Pulmonary artery endothelial cell (primary cell): Measurements from ENCODE around the gene KCNJ16. TPM values are rescaled to one million over a fixed set of nuclear protein-coding genes. Genes with fewer than 3 reads are reported as not detected.
A peak's percentile ranks its signal among the peaks of the same experiment; 100 is the strongest.

Experiments
- DNase-seq: peaks from one replicate; pipeline ENCODE4 v3.0.0-alpha.2; 2011; ENCODE audit warnings: low read depth, low spot score
- total RNA-seq: library from RNA; depleted of rRNA; stranded (reverse); fragments of >200 nt; gene quantifications from 2 replicates; pipeline ENCODE4 v1.2.3, GENCODE V29; 2014

KCNJ16 gene
- total RNA-seq, 1 donor from 2014 or later: 0.07 TPM

GRCh38 chr17:70127221-70127873, 52.3 kb downstream of the KCNJ16 start:
- no peak for DNase-seq

DNA sequence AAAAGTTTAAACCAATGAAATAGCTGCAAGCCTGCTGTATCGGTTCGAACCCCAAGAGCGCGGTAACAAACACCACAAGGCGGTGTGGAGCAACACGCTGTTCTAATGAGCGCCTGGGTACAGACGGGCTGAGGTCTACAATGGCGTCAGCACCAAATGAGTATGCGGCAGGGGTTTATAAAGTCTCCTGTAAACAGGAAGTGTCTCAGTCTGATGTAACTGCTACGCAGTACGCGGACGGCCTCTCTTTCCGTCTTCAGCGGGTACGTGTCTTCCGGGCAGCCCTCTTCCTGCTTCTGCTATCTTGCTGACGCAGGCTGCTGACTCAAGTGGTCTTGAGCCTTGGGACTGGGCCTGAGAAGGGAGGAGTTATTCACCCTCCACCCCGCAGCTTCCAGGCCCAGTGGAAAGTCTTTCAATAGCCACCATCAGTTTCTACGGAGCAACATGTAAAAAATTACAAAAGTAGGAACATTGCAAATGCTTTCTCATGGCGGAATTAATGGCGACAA, 53.8 kb downstream of the KCNJ16 start:
- no peak for DNase-seq

DNA sequence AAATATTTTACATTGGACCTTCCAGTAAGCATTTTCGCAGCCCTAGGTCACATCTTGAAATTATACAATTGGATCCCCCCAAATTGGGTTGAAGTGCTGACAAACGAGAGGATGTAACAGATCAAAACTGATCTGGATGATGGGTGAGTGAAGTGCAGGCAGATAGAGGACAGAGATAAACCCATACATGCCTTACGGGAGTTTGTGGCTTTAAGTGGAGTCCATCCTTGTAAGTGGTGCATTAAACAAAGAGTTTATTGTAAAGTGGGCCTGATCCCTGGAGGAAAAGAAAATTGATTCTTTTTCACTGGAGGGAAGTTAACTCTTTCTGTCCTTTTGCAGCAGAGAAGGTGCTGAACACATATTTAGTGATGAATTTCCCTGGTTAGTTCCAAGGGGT, 55.3 kb downstream of the KCNJ16 start:
- no peak for DNase-seq

- no peak for DNase-seq
Observed at GRCh38 chr17:70132505-70132904, 57.5 kb downstream of the KCNJ16 start.

DNA sequence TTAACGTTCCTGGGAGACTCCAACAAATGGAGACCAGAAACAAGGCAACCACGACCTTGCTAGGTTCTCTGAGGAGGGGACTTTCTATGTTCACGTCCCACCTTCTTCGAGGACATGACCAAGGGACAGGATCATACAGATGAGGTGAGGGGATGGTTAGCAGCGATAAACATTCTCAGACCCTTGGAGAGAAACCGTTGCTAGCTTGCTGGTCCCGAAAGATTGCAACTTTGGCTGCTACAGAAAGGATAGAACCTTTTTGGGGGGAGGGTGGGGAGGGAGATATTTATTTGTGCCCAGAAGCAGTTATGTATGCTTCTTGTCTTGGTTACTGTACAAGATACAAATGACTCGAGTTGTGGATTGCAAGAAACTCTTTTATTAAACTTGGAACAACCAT, 59.0 kb downstream of the KCNJ16 start:
- DNase-seq: no peak

GRCh38 chr17:70134777-70135176, 59.8 kb downstream of the KCNJ16 start:
- no peak for DNase-seq

GRCh38 chr17:70136131-70136530, 61.1 kb downstream of the KCNJ16 start:
- DNase-seq: no peak

GRCh38 chr17:70137451-70138230, 62.6 kb downstream of the KCNJ16 start:
- peak; percentile 37 for DNase-seq

DNA sequence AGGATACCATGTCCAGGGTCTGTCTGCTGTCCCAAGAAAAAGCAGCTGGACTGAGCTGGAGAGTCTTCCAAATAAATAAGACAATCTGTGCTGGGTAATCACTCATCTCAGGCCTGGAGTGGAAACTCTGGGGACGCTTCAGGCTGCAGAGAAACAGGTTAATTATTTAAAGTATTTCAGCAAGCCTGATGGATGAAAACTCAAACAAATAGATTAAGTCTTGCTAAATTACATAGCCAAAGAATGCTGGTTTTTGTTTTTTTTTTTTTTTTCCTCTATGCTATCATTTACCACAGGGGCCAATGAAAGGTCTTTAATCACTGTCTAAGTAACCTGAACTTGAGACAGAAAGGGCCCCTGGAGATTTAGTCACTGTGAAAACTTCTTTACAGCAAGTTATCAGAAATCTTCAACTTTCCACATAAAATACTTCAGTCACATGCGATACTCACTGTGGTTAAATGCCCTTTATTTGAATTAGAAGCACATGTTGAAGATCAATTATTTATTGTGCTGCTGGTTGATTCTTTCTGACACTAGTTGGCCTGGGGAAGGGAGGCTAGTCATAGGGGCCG, 63.4 kb downstream of the KCNJ16 start:
- no peak for DNase-seq

GRCh38 chr17:70139449-70139993, 64.5 kb downstream of the KCNJ16 start:
- DNase-seq: no peak

GRCh38 chr17:70144260-70144846, 69.3 kb downstream of the KCNJ16 start:
- no peak for DNase-seq

DNA sequence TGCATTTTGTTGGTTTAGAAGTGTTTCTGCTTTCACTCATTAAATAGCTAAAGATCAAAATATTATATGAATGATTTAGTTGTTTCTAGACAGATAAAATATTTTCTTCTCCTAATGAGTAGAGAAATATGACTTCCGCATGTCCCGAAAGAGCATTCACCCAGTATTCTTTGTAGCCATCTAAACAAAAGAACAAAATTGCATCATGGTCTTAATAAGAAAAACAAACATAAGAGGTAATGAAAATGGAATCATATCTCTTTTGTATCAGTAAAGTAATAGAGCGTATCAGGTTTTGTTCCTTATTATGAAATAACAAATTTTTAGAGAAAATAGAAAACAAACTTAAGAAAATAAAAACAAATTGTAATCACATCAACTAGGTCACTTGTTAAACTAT, 78.2 kb downstream of the KCNJ16 start:
- DNase-seq: no peak

DNA sequence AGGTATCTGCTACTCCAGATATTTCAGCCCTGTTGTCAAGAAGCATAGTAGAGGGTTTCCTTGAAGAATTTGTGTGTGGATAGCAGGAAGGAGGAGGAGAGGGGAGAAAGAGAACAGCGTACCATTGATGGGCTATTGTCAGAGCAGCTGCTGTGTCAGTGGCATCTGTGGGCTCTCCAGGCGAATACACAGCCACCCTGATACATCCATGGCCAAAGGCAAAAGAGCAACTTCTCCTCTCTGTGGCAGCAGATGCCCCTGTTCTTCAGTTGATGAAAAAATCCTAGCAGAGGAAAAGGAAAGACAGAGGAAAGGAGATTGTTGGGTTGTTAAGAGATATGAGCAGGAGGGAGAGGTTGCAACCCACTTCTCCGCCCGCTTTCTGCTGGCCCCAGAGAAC, 82.1 kb downstream of the KCNJ16 start:
- no peak for DNase-seq

DNA sequence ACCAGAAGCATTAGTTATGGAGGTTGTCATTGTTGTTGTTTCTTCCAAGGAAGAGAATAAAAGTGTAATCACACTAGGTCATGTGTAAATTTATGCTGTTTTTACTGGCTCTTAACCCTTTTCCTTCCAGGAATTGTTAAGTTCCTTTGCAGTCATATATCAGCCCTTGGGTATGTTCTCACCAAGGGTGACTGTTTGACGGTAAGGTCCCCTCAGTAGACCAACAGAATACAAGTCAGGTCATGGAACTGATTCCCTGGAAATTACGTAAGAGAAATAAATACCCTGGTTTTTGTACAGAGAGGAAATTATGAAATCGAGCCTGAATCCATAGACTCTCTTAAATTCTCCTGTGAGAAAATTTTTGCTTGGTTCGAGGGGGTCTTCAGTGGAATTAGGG, 83.2 kb downstream of the KCNJ16 start:
- DNase-seq: peak; percentile 97

DNA sequence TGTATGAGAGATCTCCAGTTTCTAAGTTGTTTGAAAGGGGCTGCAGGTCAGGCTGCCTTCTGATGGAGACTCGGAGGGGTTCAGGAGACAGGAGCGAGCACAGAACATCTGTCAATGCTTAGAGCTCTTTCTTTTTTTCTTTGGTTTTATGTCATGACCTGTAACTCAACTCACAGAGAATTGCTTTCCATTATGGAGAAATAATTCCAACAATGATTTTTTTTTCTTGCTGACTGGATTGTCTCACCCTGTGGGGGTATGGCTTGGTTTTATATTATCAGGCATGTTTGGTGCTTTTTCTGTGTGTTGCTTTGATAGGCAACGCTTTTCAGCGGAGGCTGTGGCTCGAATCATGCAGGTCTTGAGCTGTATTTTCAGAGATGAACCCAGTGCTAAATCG, 83.6 kb downstream of the KCNJ16 start:
- no peak for DNase-seq

GRCh38 chr17:70159980-70160379, 85.0 kb downstream of the KCNJ16 start:
- DNase-seq: no peak

- no peak for DNase-seq
Observed at GRCh38 chr17:70161519-70161918, 86.5 kb downstream of the KCNJ16 start.

DNA sequence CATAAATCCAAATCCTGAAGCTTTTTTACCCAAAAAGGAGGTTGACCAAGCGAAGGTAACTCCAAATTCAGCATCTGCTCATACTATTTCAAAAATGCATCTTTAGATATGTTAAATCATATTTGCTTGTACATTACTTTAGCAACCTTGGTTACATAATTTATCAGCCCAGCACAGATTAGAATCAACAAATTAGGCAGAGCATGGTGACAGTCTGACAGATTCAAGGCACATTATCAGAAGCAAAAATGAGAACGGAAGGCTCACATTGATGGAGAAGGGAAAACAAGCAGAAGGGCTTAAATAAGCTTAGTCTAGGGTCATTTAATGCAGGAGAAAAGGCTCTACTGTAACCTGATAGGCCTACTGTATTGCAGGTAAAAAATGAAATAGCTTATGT, 90.4 kb downstream of the KCNJ16 start:
- no peak for DNase-seq

DNA sequence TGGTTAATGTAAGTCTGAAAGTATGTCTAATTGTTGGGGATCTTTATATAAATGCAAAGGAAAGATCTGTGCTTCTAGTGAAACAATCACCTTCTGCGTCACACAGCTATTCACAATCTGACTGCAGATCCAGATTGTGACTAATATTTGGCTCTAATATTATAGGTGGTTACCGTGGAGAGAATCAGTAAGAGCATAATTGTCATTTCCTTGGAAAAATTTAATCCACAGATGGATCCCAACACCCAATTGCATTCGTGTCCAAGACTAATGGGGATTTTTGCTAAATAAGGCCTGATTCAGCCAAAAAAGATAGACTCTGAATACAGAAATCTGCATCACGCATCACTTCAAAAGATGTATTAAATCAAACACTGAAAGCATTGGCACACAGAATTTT, 91.6 kb downstream of the KCNJ16 start:
- no peak for DNase-seq

GRCh38 chr17:70168044-70168976, 93.3 kb downstream of the KCNJ16 start:
- peak; percentile 90 for DNase-seq
